ENCODE data around the gene TRIM71. TPM values are rescaled to one million over a fixed set of nuclear protein-coding genes. Genes with fewer than 3 reads are reported as not detected.

TRIM71 gene
- total RNA-seq, 1 experiment from 2014 or later: 274 TPM

DNA sequence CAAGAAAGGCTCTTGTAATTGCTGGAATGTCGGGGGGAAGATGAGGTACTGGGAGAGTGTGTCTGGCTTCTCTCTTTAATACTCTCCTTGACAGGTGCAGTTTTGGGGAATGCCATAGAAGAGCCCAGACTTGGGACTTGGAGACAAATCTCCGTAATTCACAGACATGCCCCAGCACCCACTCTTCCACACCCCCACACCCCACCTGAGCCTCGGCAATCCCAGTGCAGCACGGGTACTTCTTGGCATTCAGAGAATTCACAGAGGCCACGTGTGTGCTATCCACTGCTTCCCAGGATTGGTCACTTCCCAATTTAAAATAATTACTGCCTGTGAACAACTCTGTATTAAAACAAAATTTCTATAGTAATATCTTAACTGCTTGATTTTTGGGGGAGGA, 43.9 kb downstream of the TRIM71 start (continued):
- TF ChIP-seq, protein P1, sequence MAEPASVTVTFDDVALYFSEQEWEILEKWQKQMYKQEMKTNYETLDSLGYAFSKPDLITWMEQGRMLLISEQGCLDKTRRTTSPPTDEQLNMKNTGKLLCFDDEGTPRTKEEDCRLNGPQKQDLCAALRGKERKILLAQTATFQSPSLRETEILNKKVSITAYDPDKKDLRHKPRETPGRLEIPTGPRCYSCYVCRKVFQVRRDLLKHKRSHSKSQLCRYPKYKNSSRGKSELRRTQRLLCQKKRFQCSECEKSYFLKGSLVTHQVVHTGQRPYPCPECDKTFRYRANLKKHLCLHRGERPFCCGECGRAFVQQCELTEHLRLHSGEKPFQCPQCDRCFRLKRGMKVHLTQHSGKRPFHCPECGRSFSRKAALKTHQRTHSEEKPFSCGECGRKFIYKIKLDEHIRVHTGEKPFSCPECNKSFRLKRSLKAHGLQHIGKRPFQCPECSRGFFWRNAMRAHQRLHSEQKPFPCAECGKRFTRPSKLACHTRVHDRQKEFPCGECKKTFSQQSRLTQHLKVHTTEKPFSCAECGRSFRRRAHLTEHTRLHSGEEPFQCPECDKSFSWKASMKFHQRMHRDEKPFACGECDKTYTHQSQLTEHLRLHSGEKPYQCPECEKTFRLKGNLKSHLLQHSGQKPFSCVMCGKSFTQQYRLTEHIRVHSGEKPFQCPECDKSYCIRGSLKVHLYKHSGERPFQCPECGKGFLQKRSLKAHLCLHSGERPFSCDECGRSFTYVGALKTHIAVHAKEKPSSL (CRISPR knock-in tag; conservative IDR thresholded peaks at IDR 0.05): no peak
- no peak for TF ChIP-seq MAX (CRISPR knock-in tag; IDR thresholded peaks at IDR 0.05)

- no peak for TF ChIP-seq TEAD4 (CRISPR knock-in tag; IDR thresholded peaks at IDR 0.05)
- no peak for TF ChIP-seq FOXK1 (CRISPR knock-in tag; IDR thresholded peaks at IDR 0.05)
- no peak for TF ChIP-seq FOXJ3 (CRISPR knock-in tag; IDR thresholded peaks at IDR 0.05; ENCODE audit: borderline replicate concordance)
- no peak for TF ChIP-seq FOXP1 (CRISPR knock-in tag; IDR thresholded peaks at IDR 0.05; ENCODE audit: borderline replicate concordance)
- no peak for TF ChIP-seq E2F5 (CRISPR knock-in tag; IDR thresholded peaks at IDR 0.05)
- no peak for TF ChIP-seq ELF4 (CRISPR knock-in tag; IDR thresholded peaks at IDR 0.05; ENCODE audit: low read depth)
- no peak for TF ChIP-seq ZNF396 (CRISPR knock-in tag; IDR thresholded peaks at IDR 0.05; ENCODE audit: borderline replicate concordance)
- no peak for TF ChIP-seq HMGA2 (CRISPR knock-in tag; IDR thresholded peaks at IDR 0.05)
- no peak for TF ChIP-seq NFYB (CRISPR knock-in tag; conservative IDR thresholded peaks at IDR 0.05; ENCODE audit: low read depth)
- no peak for TF ChIP-seq IRF1 (CRISPR knock-in tag; IDR thresholded peaks at IDR 0.05)
- DNase-seq (ENCODE audit: low spot score) (no peak), ATAC-seq (no peak)
- no peaks in the 10 kb centered on the region for H3K36me3 Mint-ChIP-seq
- peak overlapping the region; percentile 94 for H3K27ac Mint-ChIP-seq
- H3K4me1 Mint-ChIP-seq: peaks cover 94% of the 10 kb centered on the region
- no peaks in the 10 kb centered on the region for H3K9me3 Mint-ChIP-seq
- no peaks in the 10 kb centered on the region for H3K27me3 Mint-ChIP-seq (ENCODE audit: low read depth)
- POLR2A ChIA-PET: interaction anchor here (0.6 to 1.1 kb wide), 4 partner anchors 10 to 26 kb away, joined by 4 to 8 read pairs (median 6); no protein-coding TSS in a partner anchor
- CTCF ChIA-PET: interaction anchor here (0.5 to 1.3 kb wide), 3 partner anchors 8 to 77 kb away, joined by 3 to 4 read pairs (median 3); no protein-coding TSS in a partner anchor
- peak overlapping the region; percentile 35 for H3K4me3 Mint-ChIP-seq
Measured at GRCh38 chr3:32862247-32862935, 44.6 kb downstream of the TRIM71 start.

DNA sequence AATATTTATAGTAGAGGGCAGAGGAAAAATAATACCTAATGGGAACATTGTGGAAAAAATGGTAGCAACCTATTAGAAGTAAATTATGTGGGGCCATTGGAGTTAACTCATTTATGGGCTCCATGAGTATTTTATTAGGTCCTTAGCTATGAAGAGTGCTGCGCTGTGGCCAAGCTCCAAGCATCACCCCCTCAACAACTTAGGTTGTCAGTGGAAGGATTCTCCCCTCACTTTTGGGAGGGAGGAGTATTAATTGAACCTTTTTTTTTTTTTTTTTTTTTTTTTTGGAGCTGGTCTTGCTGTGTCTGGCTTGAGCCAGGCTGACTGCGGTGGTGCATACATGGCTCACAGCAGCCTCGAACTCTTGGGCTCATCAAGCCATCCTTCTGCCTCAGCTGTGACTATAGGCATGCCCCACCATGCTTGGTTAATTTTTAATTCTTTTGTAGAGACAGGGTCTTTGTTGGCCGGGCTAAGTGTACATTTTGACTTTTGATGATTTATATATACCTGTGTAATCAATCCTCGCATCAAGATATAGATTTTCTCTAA, 45.2 kb downstream of the TRIM71 start:
- no peaks in the 10 kb centered on the region for H3K27me3 Mint-ChIP-seq (ENCODE audit: low read depth)
- peak overlapping the region; percentile 78 for H3K27ac Mint-ChIP-seq
- ATAC-seq: no peak
- ChIA-PET POLR2A (interaction anchor here (0.6 to 1.1 kb wide), 7 partner anchors 10 to 46 kb away, joined by 3 to 9 read pairs (median 5); no protein-coding TSS in a partner anchor), CTCF (interaction anchor here (0.5 to 1.3 kb wide), 5 partner anchors 8 to 78 kb away, joined by 3 to 4 read pairs (median 3); no protein-coding TSS in a partner anchor)
- no peaks in the 10 kb centered on the region for H3K9me3 Mint-ChIP-seq
- no peak for DNase-seq (ENCODE audit: low spot score)
- H3K4me3 Mint-ChIP-seq: peak overlapping the region; percentile 42; the same call in 1 of the 2 replicates
- H3K4me1 Mint-ChIP-seq: peaks cover 95% of the 10 kb centered on the region
- no peak for TF ChIP-seq ZNF671 (CRISPR knock-in tag; IDR thresholded peaks at IDR 0.05)
- no peak for TF ChIP-seq PRRX2 (CRISPR knock-in tag; IDR thresholded peaks at IDR 0.05)
- TF ChIP-seq, protein P2, sequence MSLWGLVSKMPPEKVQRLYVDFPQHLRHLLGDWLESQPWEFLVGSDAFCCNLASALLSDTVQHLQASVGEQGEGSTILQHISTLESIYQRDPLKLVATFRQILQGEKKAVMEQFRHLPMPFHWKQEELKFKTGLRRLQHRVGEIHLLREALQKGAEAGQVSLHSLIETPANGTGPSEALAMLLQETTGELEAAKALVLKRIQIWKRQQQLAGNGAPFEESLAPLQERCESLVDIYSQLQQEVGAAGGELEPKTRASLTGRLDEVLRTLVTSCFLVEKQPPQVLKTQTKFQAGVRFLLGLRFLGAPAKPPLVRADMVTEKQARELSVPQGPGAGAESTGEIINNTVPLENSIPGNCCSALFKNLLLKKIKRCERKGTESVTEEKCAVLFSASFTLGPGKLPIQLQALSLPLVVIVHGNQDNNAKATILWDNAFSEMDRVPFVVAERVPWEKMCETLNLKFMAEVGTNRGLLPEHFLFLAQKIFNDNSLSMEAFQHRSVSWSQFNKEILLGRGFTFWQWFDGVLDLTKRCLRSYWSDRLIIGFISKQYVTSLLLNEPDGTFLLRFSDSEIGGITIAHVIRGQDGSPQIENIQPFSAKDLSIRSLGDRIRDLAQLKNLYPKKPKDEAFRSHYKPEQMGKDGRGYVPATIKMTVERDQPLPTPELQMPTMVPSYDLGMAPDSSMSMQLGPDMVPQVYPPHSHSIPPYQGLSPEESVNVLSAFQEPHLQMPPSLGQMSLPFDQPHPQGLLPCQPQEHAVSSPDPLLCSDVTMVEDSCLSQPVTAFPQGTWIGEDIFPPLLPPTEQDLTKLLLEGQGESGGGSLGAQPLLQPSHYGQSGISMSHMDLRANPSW (CRISPR knock-in tag; conservative IDR thresholded peaks at IDR 0.05; ENCODE audit: low read depth): no peak
- no peaks in the 10 kb centered on the region for H3K36me3 Mint-ChIP-seq
